Measurements from ENCODE around the gene IQGAP1. TPM values are rescaled to one million over a fixed set of nuclear protein-coding genes. Genes with fewer than 3 reads are reported as not detected.

The IQGAP1 gene
- total RNA-seq, 1 experiment from 2014 or later, result 264 TPM

DNA sequence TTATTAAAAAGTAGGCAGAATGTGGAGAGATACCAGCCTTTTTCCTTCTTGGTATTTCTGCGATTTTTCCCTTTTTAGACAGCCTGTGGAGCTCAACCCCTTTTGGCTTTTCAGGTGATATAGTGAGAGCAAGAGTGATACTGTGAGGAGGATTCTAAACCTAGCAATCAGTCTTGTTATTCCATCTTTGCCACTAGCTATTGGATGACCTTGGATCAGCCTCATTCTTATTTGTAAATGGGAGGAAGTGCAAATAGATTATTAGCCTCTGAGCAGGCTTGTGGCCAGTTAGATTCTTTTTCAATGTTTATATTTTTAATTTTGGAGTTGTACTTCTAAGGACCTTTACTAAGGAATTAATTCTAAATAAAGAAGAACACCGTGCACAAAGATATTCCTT, 34.0 kb downstream of the IQGAP1 start:
- H3K27ac Mint-ChIP-seq (ENCODE audit: low read depth, unreplicated experiment), result peak overlapping the region; percentile 73
- no peak for DNase-seq (ENCODE audit: unreplicated experiment)

GRCh38 chr15:90422936-90423335, 34.9 kb downstream of the IQGAP1 start:
- Mint-ChIP-seq H3K27me3 (ENCODE audit: insufficient read depth, unreplicated experiment) (no peaks in the 10 kb centered on the region), H3K4me1 (ENCODE audit: insufficient read depth, unreplicated experiment) (peaks cover 25% of the 10 kb centered on the region), H3K9me3 (ENCODE audit: unreplicated experiment) (no peaks in the 10 kb centered on the region), H3K27ac (ENCODE audit: low read depth, unreplicated experiment) (no peak overlapping the region), H3K4me3 (ENCODE audit: unreplicated experiment) (no peak overlapping the region), H3K36me3 (ENCODE audit: insufficient read depth, unreplicated experiment) (peaks cover 28% of the 10 kb centered on the region)
- DNase-seq (ENCODE audit: unreplicated experiment), result no peak
- POLR2A ChIA-PET, result interaction anchor here (0.6 to 7.5 kb wide), 4 partner anchors 9 to 21 kb away, joined by 3 to 120 read pairs (median 7); no protein-coding TSS in a partner anchor
- no TSS peak for BruUV-seq (replicated peaks)
- TF ChIP-seq CTCF (IDR thresholded peaks at IDR 0.05; ENCODE audit: unreplicated experiment), result no peak
- intact Hi-C loops (cut with micrococcal nuclease), result no loop called here
- CTCF ChIA-PET, result interaction anchor here (0.7 to 2.2 kb wide), 5 partner anchors 10 to 103 kb away, joined by 3 to 7 read pairs (median 4); no protein-coding TSS in a partner anchor

More for the DNA sequence above, 34.0 kb downstream of the IQGAP1 start:
- Mint-ChIP-seq H3K36me3 (ENCODE audit: insufficient read depth, unreplicated experiment) (peaks cover 27% of the 10 kb centered on the region), H3K9me3 (ENCODE audit: unreplicated experiment) (no peaks in the 10 kb centered on the region), H3K4me1 (ENCODE audit: insufficient read depth, unreplicated experiment) (peaks cover 25% of the 10 kb centered on the region), H3K4me3 (ENCODE audit: unreplicated experiment) (no peak overlapping the region), H3K27me3 (ENCODE audit: insufficient read depth, unreplicated experiment) (no peaks in the 10 kb centered on the region)
- ChIA-PET CTCF (interaction anchor here (0.6 to 1.2 kb wide), 3 partner anchors 33 to 115 kb away, joined by 4 to 6 read pairs (median 5); no protein-coding TSS in a partner anchor), POLR2A (interaction anchor here (0.6 to 7.5 kb wide), 9 partner anchors 10 to 1787 kb away, joined by 3 to 120 read pairs (median 7); partner anchors contain the start of gene IQGAP1)
- BruUV-seq (replicated peaks), result no TSS peak
- no peak for TF ChIP-seq CTCF (IDR thresholded peaks at IDR 0.05; ENCODE audit: unreplicated experiment)
- intact Hi-C loops (cut with micrococcal nuclease), result no loop called here

DNA sequence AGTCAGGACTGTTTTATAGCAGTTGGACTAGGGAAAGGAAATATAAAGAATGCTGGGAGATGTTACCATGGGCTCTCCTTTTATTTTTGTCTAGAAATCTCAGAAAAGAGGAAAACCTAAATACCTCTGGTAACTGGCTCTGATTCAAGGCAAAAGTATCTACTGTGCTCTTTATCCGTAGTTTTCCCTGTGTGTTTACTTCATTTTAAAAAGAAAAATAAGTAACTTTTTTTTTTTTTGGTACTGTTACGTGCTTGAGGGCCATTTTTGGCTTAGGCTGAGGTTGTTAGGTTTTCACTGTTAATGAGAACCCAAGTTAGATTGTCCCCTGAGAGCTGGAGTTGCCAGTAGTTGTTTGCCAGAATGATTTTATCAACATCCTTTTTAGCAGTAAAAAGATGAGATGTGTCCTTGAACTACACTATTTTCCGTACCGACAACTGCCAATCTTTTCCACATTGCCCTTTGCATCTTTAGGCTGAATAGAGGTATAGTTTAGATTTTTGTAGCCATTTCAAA, 35.8 kb downstream of the IQGAP1 start:
- Mint-ChIP-seq H3K4me1 (ENCODE audit: insufficient read depth, unreplicated experiment) (peaks cover 19% of the 10 kb centered on the region), H3K9me3 (ENCODE audit: unreplicated experiment) (no peaks in the 10 kb centered on the region), H3K4me3 (ENCODE audit: unreplicated experiment) (no peak overlapping the region), H3K27ac (ENCODE audit: low read depth, unreplicated experiment) (peak overlapping the region; percentile 9), H3K27me3 (ENCODE audit: insufficient read depth, unreplicated experiment) (no peaks in the 10 kb centered on the region), H3K36me3 (ENCODE audit: insufficient read depth, unreplicated experiment) (peaks cover 28% of the 10 kb centered on the region)
- ChIA-PET CTCF (interaction anchor here (1.0 to 2.2 kb wide), 3 partner anchors 9 to 104 kb away, joined by 4 to 7 read pairs (median 5); no protein-coding TSS in a partner anchor), POLR2A (interaction anchor here (0.7 to 7.5 kb wide), 4 partner anchors 8 to 21 kb away, joined by 3 to 120 read pairs (median 7); no protein-coding TSS in a partner anchor)
- no peak for DNase-seq (ENCODE audit: unreplicated experiment)
- no peak for TF ChIP-seq CTCF (IDR thresholded peaks at IDR 0.05; ENCODE audit: unreplicated experiment)
- no TSS peak for BruUV-seq (replicated peaks)
- intact Hi-C loops (cut with micrococcal nuclease), result no loop called here

DNA sequence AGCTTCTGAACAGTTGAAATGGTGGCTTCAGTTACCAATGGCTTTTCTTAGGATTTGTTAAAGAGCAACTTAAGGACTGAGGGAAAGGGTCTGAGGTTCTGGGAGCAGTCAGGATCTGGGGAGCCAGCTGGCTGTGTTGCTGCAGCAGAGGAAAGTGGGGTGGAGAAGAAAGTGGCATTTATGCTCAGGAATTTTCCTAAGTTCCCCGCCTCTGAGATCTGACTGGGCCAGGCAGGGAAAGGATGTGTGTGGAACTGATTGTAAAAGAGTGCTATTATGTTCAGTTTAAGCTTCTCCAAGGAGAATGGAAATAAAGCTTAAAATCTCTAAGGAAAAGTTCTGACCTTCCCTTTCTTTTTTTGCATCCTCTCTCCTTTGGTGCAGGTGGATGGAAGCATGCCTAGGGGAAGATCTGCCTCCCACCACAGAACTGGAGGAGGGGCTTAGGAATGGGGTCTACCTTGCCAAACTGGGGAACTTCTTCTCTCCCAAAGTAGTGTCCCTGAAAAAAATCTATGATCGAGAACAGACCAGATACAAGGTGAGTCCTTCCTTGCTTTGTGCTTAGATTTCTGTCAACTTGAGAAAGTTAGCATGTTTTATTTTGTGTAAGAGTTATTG, 37.8 kb downstream of the IQGAP1 start:
- Mint-ChIP-seq H3K36me3 (ENCODE audit: insufficient read depth, unreplicated experiment) (peaks cover 43% of the 10 kb centered on the region), H3K4me1 (ENCODE audit: insufficient read depth, unreplicated experiment) (peaks cover 12% of the 10 kb centered on the region), H3K27ac (ENCODE audit: low read depth, unreplicated experiment) (peak overlapping the region; percentile 64), H3K27me3 (ENCODE audit: insufficient read depth, unreplicated experiment) (no peaks in the 10 kb centered on the region), H3K9me3 (ENCODE audit: unreplicated experiment) (no peaks in the 10 kb centered on the region), H3K4me3 (ENCODE audit: unreplicated experiment) (no peak overlapping the region)
- no peak for DNase-seq (ENCODE audit: unreplicated experiment)
- no TSS peak for BruUV-seq (replicated peaks)
- TF ChIP-seq CTCF (IDR thresholded peaks at IDR 0.05; ENCODE audit: unreplicated experiment), result no peak
- intact Hi-C loops (cut with micrococcal nuclease), result no loop called here
- ChIA-PET POLR2A (interaction anchor here (0.7 to 2.5 kb wide), 8 partner anchors 11 to 68 kb away, joined by 3 to 7 read pairs (median 6); partner anchors contain the start of gene IQGAP1), CTCF (interaction anchor here (0.7 to 1.4 kb wide), 4 partner anchors 12 to 610 kb away, joined by 3 to 8 read pairs (median 4); no protein-coding TSS in a partner anchor)

Data from MCF 10A (cell line).